Fibroblast of mammary gland (primary cell): ENCODE results near the gene HGF.

Experiments
- DNase-seq: peaks from one replicate; pipeline ENCODE4 v3.0.0-alpha.2; 2010; ENCODE audit warnings: low read depth
- H3K4me3 ChIP-seq: 2 replicates; pipeline ENCODE4 v1.5.1; 2011; ENCODE audit warnings: low read depth, mild to moderate bottlenecking, low read length, moderate library complexity; ENCODE audit not compliant: control insufficient read depth
- CTCF ChIP-seq: conservative IDR thresholded peaks from 2 replicates; pipeline ENCODE4 v1.5.1; 2011; ENCODE audit warnings: low read depth, low read length, inconsistent platforms; ENCODE audit not compliant: control insufficient read depth, insufficient read depth

HGF gene

GRCh38 chr7:81688622-81689411, 81.0 kb downstream of the HGF start:
- no peak for TF ChIP-seq CTCF
- H3K4me3 ChIP-seq, result peak overlapping the region; percentile 62
- DNase-seq, result no peak

GRCh38 chr7:81687062-81687461, 82.8 kb downstream of the HGF start:
- no peak overlapping the region for H3K4me3 ChIP-seq
- no peak for DNase-seq
- no peak for TF ChIP-seq CTCF

GRCh38 chr7:81685270-81685868, 84.5 kb downstream of the HGF start:
- no peak for TF ChIP-seq CTCF
- H3K4me3 ChIP-seq, result no peak overlapping the region
- DNase-seq, result peak; percentile 60

GRCh38 chr7:81684514-81685269, 85.2 kb downstream of the HGF start:
- TF ChIP-seq CTCF, result no peak
- H3K4me3 ChIP-seq, result no peak overlapping the region
- peak; percentile 100 for DNase-seq

GRCh38 chr7:81684033-81684432, 85.8 kb downstream of the HGF start:
- no peak for TF ChIP-seq CTCF
- no peak for DNase-seq

GRCh38 chr7:81682873-81683272, 87.0 kb downstream of the HGF start:
- no peak overlapping the region for H3K4me3 ChIP-seq
- DNase-seq, result no peak
- TF ChIP-seq CTCF, result no peak

More at GRCh38 chr7:81684033-81684432, 85.8 kb downstream of the HGF start:
- H3K4me3 ChIP-seq, result no peak overlapping the region
